Right renal cortex interstitium (tissue), 3 donors: ENCODE data around the gene DISC1. TPM values are rescaled to one million over a fixed set of nuclear protein-coding genes. Genes with fewer than 3 reads are reported as not detected.

ENCODE experiments used
- DNase-seq, 3 donors: peaks; one replicate each; pipeline ENCODE4 v3.0.0-alpha.2; 2013; ENCODE audit warnings: low read depth in 3 of 3, low spot score in 2 of 3
- polyA plus RNA-seq, 3 donors: library from polyadenylated mRNA; unstranded; fragments of 120-200 nt; gene quantifications; one replicate each; pipeline ENCODE4 v1.2.1, GENCODE V29; 2013; ENCODE audit not compliant: insufficient read length in 3 of 3

Gene DISC1
- polyA plus RNA-seq, 3 donors, result 6.0 to 7.1 (median 6.1) TPM

DNA sequence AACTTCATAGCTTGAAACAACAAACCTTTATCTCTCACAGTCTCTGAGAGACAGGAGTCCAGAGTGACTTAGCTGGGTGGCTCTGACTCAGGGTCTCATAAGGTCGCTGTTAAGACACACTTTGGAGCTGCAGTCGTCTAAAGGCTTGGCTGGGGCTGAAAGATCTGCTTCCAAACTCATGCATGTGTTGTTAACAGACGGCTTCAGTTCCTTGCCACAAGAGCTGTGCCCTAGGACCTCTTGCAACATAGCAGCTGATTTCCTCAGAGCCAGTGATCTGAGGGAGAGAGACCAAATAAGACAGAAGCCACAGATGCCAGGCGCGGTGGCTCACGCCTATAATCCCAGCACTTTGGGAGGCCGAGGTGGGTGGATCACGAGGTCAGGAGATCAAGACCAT, 176.8 kb downstream of the DISC1 start:
- DNase-seq, result no peak

DNA sequence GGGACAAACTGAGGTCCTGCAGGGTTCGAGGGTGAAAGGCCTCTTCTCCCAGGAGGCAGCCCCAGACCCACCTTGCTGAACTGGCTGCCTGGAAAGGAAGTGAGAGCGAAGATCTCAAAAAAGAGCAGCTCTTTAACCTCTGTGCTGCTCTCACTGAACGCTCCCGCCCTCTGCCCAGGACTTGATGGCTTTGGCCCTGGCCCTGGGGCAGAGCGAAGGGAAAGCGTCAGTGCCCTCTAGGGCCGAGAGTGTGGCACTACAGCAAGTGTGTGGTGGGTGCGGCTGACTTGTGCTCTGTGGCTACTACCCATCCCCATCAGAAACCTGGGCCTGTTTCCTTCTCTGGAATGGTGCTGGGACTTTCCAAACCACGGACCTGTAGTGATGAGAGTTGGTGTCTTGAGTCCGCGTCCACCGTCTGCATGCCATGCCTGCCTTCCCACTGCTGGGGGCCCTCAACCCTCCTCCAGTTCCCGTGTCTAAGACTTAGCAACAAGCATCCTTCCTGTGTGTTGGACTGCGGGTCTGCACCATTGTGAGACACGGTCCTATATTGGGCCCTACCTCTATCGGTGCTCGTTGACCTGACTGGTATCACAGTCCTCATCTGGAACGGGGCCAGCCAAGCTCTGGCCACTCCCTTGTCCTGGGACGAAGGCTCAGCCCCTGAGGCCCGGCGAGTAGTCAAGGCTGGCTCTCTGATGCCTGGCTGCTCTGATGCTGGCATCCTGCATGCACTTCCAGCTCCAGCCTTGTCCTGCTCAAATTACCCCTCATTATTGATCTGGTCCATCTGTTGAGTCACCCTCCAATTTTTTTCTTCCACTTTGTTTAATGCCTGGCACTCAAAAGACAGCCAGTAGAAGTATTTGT, 180.3 kb downstream of the DISC1 start:
- DNase-seq, result no peak

DNA sequence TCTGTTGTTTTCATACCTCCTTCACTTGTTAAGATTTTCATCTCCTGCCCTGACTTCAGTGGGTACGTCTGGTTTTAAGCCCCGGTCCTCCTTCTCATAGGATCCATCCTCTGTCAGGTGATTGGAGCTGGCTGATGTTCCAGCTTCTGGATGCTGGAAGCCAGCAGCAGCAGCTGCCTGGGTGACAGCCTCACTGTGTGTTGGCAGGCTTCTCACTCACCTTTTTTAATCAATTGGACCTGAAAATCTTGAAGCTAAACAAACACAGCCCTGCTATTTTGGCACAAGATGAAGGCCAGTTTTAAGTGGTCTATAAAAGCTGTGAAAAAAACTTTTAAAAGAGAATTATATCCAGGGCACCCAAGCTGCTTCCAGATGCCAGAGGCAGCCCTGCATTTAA, 181.0 kb downstream of the DISC1 start:
- no peak for DNase-seq

DNA sequence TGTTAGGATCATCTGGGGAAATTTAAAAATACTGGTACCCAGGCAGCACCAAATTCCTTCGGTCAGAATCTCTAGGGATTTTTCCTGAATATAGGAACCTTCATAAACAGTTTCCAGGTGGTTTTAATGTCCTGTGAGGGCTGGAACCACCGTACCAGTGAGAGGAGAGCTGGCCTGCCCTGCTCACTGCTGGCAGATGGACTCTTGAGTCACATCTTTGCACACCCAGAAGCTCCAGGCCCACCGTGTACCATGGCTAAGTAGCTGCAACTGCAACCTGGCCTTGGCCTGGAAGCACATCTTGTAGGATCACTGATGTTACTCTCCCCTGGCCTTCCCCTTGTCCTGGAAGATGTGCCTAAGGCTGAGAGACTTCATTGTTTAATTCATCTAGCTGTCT, 181.5 kb downstream of the DISC1 start:
- DNase-seq, result no peak

DNA sequence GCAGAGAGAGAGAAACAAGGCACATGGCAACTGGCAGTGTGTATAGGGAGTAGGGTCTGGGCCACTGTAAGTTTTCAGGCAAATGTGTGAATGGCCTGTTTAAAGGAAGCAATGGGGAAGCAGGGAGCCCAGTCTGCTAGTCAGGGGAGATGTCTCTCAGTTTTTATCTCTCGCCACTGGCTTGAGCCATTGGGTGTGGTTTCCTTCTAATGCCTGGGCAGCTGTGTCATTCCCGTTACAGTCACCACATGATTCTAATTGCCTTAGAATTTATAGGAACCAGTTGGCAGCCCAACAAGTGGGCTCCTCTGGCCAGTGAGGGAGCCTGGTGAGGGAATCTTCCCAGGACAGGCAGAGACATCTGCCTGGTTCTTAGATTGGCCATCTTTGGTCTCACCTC, 182.4 kb downstream of the DISC1 start:
- no peak for DNase-seq

DNA sequence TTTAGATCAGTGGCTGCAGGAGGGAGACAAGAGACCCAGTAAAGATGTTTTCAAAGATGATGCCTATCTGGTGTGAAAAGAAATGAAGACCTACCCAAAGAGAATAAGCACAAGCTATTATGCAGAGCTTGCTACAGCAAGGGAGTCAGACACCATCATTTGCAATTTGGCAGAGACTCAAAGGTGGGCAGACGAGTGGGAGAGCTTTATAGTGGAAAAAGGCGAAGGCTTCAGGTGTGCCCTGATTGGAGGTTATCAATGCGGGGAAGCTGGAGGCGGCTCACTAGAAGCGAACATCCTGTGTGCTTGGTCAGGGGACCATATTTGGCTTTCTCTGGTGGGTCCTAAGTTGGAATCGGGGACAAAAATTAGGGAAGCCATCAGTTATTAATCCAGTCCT, 183.8 kb downstream of the DISC1 start:
- no peak for DNase-seq

DNA sequence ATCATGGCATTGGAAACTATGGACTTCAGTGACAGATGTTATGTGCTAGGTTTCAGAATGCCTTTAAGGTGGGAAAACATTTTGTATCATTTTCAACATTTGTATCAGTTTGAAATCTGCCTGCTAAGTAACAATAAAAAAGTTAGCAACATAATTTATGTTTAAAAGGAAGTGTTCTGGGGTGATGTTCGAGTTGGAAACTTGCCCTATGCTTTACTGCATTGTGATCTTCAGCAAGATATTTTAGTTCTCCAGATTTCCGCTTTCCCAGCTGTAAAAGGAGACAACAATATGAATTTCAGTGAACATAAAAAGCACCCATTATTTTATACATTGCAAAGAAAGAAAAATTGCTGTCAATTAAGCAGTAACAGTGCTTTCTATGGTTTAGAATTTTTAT, 187.4 kb downstream of the DISC1 start:
- DNase-seq, result no peak

DNA sequence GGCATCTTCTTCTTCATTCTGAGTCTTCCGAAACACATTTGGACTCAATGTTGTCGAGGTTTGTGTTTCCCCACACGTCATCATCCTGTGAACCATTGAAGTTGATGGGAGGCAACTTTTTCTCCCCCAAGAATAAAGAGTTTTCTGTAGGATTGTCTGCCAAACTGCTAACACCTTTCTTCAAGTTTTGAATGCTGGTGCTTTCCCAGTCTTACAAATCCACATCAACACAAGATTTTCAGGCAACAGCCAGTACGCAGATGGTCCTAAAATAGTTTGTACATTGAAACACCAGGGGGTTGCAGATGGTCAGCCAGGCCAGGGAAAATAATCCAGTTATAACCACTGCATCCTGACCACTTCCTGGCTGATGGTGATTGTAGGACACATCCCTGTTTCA, 187.9 kb downstream of the DISC1 start:
- DNase-seq, result no peak

DNA sequence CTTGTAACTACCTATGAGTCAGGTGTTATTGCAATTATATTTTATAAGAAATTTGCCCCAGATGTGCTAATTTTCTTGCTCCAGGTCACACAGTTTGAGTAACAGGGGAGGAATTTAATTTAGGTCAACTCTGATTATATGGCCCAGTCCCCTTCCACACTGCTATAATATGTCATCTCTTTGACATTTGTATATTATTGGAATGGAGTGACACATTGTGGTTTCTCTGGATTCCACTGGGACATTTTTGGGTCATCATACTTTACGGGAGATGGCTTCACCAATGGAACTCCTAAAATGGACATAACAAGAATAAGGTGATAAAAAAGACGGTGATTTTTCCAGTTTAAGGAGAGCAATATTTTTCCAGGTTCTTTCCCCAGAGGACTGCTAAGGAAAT, 191.2 kb downstream of the DISC1 start:
- no peak for DNase-seq

DNA sequence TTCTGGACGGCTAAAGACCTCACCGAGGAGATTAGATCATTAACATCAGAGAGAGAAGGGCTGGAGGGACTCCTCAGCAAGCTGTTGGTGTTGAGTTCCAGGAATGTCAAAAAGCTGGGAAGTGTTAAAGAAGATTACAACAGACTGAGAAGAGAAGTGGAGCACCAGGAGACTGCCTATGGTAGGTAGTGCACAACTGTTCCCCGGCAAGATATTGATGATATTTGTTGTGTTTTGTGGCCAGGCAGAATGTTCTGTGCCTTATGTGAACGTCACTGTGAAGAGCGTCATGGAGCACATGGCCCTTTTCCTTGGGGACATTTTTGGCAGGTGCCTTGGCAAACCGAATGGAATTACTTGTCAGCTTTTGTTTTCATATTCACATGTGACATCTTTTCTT, 191.7 kb downstream of the DISC1 start:
- DNase-seq, result no peak

DNA sequence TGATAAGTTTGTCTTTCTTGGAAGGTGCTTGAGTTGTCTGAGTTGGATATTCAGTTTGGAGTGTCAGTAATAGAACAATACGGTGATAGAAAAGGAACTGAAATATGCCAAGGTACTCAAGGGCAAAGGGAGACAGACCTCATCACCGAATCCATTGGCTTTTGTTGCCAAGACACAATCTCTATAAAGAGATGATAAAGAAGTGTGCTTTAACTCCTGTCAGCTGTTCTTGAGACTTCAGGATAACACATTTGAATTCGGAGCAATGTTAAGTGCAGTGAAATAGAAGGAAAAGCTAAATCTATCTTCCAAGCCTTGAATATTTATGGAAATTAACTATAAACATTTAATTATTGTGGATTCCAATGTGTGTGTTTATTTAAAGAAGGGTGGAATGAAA, 194.7 kb downstream of the DISC1 start:
- DNase-seq, result no peak

DNA sequence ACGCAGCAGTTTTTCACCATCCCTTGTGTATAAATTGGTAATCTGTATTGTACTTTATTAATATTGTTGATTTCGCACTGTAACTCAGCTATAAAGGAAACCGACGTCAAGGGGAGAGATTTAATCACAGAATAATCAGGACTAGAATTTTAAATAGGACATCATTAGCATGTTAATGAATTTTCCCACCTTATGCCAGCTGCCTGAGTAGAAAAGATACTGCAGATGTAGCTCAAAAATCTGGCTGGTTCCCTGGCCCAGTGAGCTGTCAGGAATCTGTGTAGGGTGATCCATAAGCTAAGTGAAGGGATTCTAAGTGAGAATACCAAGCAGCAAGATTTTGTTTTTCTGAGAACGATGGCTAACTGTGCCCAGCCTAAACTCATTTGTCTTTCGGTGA, 195.5 kb downstream of the DISC1 start:
- no peak for DNase-seq

DNA sequence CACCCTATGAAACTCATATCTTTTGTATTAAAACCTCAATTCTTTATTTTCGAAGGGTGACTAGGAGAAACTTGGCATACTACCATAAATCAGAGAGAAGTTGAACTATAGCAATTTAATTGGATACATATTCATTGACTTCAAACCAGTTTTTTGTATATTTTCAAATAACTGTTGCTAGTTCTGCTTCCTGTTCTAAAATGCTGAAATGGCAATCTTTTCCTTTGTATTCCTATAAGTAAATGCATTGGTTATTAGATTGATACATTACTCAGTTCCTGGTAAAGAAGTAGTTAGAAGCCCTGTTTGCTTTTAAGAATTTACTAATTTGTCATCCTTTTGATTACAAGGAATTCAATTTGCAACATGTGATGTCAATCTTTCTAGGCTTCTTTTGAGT, 200.0 kb downstream of the DISC1 start:
- no peak for DNase-seq

DNA sequence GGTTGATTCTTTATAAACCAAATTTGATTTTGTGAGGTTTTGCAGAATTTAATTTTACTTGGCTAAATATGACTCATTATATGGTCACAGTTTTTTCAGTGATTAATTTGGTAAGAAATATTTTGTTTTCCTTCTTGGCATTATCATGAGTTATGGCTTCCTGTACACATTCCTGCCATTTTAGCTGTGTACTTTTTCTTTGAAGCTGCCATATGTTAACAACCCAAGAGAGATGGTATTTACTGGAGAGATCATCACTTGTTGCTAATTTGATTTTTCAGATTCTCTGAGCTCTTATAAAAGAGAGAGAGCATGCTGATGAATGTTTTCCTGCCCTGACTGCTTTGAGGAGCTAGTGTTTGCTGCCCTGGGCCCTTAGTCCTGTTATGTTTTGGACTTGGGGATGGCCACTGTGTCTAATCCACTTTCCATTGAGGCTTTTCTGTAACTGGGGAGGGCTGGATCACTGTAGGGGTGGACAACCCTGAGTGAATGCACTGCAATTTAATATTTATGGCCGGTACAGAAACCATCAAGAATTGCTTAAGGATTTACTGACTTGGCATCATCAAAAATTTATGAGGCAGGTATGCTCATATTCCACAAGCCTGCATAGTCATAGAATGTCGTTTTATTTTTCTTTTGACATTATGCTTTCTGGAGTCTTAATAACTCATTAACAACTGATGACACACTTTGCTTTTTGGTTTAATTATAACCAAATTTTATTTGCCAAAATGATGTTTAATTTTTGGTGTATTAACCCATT, 200.9 kb downstream of the DISC1 start:
- DNase-seq, result no peak

DNA sequence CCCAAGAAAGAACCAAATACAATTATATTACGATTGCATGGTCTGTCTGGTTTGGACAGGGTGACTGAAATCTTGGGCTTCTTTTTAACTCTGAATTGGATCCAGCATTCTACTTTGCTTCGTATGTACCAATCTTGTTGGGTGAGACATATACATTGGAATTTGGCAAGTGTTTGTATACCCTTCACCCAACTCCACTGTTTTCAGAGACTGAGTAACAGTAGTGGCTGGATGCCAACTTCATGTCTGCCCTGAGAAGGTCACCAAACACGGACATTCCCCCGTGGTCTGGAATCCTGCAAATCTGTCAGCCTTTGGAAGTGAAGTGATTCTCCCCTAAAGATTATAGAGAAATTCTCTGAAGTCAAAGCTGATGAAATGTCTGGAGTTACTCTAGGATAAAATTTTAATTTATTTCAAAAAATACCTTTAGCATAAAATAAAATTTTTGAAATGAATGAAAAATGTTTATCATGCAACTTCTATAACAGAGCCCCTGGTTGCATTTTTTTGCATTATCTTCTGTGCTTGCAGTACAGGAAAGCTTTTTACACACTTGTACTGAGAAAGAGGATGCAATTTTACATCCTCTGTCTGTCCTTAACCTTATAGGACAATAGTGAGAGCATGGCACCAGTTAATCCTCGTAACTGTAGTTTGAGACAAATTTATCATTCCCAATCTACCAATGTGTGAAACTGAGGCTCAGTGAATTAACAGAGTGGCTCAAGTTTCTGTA, 201.8 kb downstream of the DISC1 start:
- no peak for DNase-seq

DNA sequence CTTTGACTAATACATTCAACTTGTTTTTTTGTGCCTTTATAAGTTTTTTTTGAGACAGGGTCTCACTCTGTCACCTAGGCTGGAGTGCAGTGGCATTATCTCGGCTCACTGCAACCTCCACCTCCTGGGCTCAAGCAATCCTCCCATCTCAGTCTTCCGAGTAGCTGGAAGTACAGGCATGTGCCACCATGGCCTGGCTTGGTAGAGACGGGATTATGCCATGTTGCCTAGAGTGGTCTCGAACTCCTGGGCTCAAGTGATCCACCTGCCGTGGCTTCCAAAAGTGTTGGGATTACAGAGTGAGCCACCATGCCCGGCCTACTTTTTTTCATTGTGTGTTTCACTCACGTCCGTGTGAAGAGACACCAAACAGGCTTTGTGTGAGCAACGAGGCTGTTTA, 202.7 kb downstream of the DISC1 start:
- no peak for DNase-seq

DNA sequence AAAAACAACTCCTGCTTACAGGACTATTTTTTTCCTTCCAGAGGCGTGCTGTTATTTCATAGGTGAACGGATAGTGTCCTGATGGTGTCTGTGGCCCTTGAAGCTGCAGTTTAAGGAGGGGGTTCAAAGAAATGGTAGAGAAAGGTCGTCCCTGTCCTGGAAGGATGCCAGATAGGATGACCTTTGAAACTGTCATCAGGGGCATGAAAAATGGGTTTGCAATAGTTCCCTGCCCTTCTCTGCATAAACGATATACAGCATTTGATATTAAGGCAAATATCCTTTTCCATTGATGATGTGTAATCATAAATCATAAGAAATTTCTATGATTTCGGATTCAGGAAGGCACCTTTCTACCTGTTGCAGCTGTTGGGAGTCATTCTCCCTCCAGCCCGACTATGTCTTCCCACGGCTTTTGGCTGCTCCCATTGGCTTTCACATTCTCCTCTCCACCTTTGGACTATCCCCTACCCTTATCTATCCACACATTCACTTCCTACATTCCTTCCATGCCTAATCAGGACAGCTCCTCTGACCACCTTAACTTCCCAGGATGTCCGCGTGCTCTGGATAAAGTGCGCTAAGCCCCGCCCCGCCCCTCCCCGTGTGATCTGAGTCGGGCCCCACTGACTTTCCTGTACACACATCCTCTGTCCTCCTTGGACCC, 209.8 kb downstream of the DISC1 start:
- DNase-seq, result no peak

DNA sequence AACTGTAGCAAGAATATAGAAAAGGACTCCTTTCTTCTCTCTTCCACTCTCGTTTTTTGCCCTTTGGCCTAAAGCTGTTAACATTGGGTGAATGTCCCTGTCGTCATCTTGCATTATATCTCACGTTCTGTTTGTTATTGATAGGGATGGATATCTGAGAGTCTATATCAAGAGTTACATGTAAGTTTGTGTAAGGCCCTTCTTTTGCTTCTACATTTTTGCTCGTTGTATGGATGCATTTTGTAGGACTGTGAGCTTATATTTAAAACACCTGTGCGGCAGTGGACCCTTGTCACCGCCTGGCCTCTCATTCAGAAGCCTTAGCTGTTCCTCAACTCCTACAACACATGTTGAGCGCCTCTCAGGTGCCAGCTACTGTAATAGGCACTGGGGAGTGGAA, 211.9 kb downstream of the DISC1 start:
- DNase-seq, result no peak

DNA sequence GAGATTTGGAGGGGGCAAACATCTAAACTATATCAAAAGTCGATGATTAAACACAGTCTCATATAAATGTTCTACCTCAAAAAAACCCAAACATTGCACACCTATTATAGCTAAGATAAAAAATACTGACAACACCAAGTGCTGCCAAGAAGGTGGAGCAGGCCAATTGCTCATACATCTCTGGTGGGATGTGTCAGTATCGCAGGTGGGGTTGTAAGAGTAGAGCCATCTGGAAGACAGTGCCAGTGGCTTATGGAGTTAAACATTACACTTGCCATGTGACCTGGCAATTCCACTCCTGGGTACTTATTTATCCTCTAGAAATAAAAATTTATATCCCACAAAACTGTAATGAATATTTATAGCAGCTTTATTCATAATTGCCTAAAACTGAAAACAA, 213.4 kb downstream of the DISC1 start:
- no peak for DNase-seq

DNA sequence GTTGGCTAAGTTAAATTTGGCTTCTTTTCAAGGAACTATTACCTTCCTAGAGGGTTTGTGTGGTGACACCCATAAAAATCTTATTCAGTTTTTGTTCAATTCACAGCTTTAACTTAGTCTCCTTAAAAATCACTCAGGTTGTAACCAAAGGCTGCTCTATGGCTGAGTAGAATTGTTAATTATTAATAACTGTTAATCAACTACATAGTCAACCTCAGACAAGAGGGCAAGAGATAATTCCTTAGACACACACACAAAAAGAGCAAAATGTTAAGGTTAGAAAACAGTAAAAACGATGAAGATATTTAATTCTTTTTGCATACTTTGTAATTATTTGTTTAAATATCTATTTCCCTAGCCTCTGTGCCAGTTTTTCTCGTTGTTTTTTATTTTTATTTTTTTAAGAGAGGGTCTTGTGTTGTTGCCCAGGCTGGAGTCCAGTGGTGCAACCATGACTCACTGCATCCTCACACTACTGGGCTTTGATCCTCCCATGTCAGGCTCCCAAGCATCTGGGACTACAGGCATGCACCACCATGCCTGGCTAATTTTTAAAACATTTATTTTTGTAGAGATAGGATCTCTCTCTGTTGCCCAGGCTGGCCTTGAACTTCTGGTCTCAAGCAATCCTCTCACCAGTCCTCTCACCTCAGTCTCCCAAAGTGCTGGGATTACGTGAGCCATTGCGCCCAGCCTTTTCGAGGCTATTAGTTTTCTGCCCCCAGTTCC, 215.2 kb downstream of the DISC1 start:
- no peak for DNase-seq
